CD14-positive monocyte (primary cell): ENCODE results near the gene ARHGAP30. TPM values are rescaled to one million over a fixed set of nuclear protein-coding genes. Genes with fewer than 3 reads are reported as not detected.
A peak's percentile ranks its signal among the peaks of the same experiment; 100 is the strongest.

Experiments used
- DNase-seq, 3 donors: peaks; one replicate each; pipeline ENCODE4 v3.0.0-alpha.2; 2011 to 2022
- H2AFZ ChIP-seq: 2 replicates; pipeline ENCODE4 v1.6.0; 2012; ENCODE audit warnings: mild to moderate bottlenecking, low read depth, low read length, inconsistent platforms; ENCODE audit not compliant: insufficient read depth, poor library complexity, severe bottlenecking
- H3K27ac ChIP-seq, 2 donors: 1 replicate in 1 of 2; 2 replicates in 1 of 2; pipeline ENCODE4 v1.5.1; 2012 to 2013; ENCODE audit warnings: low read length in 2 of 2, control low read depth in 1 of 2, inconsistent platforms in 1 of 2, low read depth in 1 of 2, mild to moderate bottlenecking in 1 of 2
- H3K27me3 ChIP-seq, 2 donors: one replicate each; pipeline versions ENCODE4 v1.6.0 to v1.6.1; 2011 to 2013; ENCODE audit warnings: low read length in 2 of 2; ENCODE audit not compliant: control insufficient read depth in 2 of 2, insufficient read depth in 2 of 2
- H3K36me3 ChIP-seq, 2 donors: replicated peaks in 1 of 2; 1 replicate in 1 of 2; 2 replicates in 1 of 2; pipeline versions ENCODE4 v1.5.1 to v1.6.1; 2012 to 2013; ENCODE audit warnings: low read length in 2 of 2, control low read depth in 1 of 2, inconsistent platforms in 1 of 2, mild to moderate bottlenecking in 1 of 2; ENCODE audit not compliant: insufficient read depth in 2 of 2, control insufficient read depth in 1 of 2
- H3K4me1 ChIP-seq, 2 donors: 1 replicate in 1 of 2; 2 replicates in 1 of 2; pipeline versions ENCODE4 v1.5.1 to v1.6.1; 2012 to 2013; ENCODE audit warnings: low read length in 2 of 2, control low read depth in 1 of 2, inconsistent platforms in 1 of 2, mild to moderate bottlenecking in 1 of 2, moderate library complexity in 1 of 2; ENCODE audit not compliant: insufficient read depth in 2 of 2, control insufficient read depth in 1 of 2
- H3K4me2 ChIP-seq: replicated peaks from 2 replicates; pipeline ENCODE3; 2012; ENCODE audit warnings: low read length, moderate library complexity, mild to moderate bottlenecking; ENCODE audit not compliant: poor library complexity, severe bottlenecking; ENCODE audit errors: extremely low read depth
- H3K4me3 ChIP-seq, 3 experiments: fragments of 200-600 bp in 1 of 3; sonication (generic) in 1 of 3; replicated peaks in 1 of 3; 1 replicate in 2 of 3; 2 replicates in 1 of 3; pipeline ENCODE4 v1.5.1; 2011 to 2013; ENCODE audit warnings: low read length in 3 of 3, mild to moderate bottlenecking in 3 of 3, control low read depth in 2 of 3, low read depth in 2 of 3, inconsistent platforms in 1 of 3, moderate library complexity in 1 of 3
- H3K79me2 ChIP-seq: 2 replicates; pipeline ENCODE4 v1.6.0; 2012; ENCODE audit warnings: mild to moderate bottlenecking, control low read depth, inconsistent platforms, low read length, moderate library complexity; ENCODE audit not compliant: insufficient read depth
- H3K9ac ChIP-seq: 2 replicates; pipeline ENCODE4 v1.6.0; 2017; ENCODE audit warnings: low read length, mild to moderate bottlenecking; ENCODE audit not compliant: insufficient read depth, poor library complexity, severe bottlenecking
- H3K9me3 ChIP-seq, 2 donors: replicated peaks in 1 of 2; 1 replicate in 1 of 2; 2 replicates in 1 of 2; pipeline versions ENCODE4 v1.5.1 to v1.6.1; 2012 to 2013; ENCODE audit warnings: low read length in 2 of 2, control low read depth in 1 of 2; ENCODE audit not compliant: control insufficient read depth in 1 of 2, insufficient read depth in 1 of 2
- H4K20me1 ChIP-seq: 2 replicates; pipeline ENCODE4 v1.6.0; 2012; ENCODE audit warnings: mild to moderate bottlenecking, low read length, control low read depth, moderate library complexity; ENCODE audit not compliant: insufficient read depth
- H3K27ac Mint-ChIP-seq, 7 donors: one replicate each; pipeline ENCODE4 v1.8.0; 2020; ENCODE audit warnings: mild to moderate bottlenecking in 7 of 7, mixed read lengths in 7 of 7, moderate library complexity in 6 of 7, inconsistent platforms in 2 of 7
- H3K27me3 Mint-ChIP-seq, 3 donors: one replicate each; pipeline ENCODE4 v1.8.0; 2021 to 2022; ENCODE audit warnings: low read depth in 3 of 3, mild to moderate bottlenecking in 3 of 3, mixed read lengths in 3 of 3, moderate library complexity in 3 of 3, inconsistent platforms in 1 of 3
- H3K36me3 Mint-ChIP-seq, 2 donors: one replicate each; pipeline ENCODE4 v1.8.0; 2020; ENCODE audit warnings: mixed read lengths in 2 of 2, inconsistent platforms in 1 of 2, mild to moderate bottlenecking in 1 of 2
- H3K4me1 Mint-ChIP-seq: one replicate; pipeline ENCODE4 v1.8.0; 2020; ENCODE audit warnings: mild to moderate bottlenecking, mixed read lengths
- H3K4me3 Mint-ChIP-seq, 2 donors: one replicate each; pipeline ENCODE4 v1.8.0; 2020; ENCODE audit warnings: mild to moderate bottlenecking in 2 of 2, mixed read lengths in 2 of 2, moderate library complexity in 1 of 2
- H3K9me3 Mint-ChIP-seq, 7 donors: one replicate each; pipeline ENCODE4 v1.8.0; 2020 to 2022; ENCODE audit warnings: mixed read lengths in 7 of 7, mild to moderate bottlenecking in 6 of 7, moderate library complexity in 6 of 7, inconsistent platforms in 2 of 7
- CTCF ChIP-seq: fragments of 200-600 bp; IDR thresholded peaks from one replicate; pipeline ENCODE4 v1.8.0; 2022; ENCODE audit warnings: antibody characterized with exemption, mild to moderate bottlenecking
- WGBS: methylation state at CpG from one replicate; pipeline ENCODE4 v1.1.5; 2013; ENCODE audit warnings: missing lambda C conversion rate; ENCODE audit not compliant: insufficient coverage; 5-methylcytosine and 5-hydroxymethylcytosine counted together
- intact Hi-C, 2 donors: fragments of 100-400 bp; cut with micrococcal nuclease; formaldehyde crosslinking; loops; one replicate each; pipeline versions ENCODE4 v1.15.0 to v1.15.1; 2023
- polyA plus RNA-seq, 3 donors: library from polyadenylated mRNA; depleted of rRNA in 1 of 3; unstranded in 2 of 3; stranded (reverse) in 1 of 3; fragments of 300-500 nt in 2 of 3; fragments of >200 nt in 1 of 3; fragmentation: Illumina TruSeq in 2 of 3; gene quantifications; 1 replicate in 2 of 3; 2 replicates in 1 of 3; pipeline ENCODE4 v1.2.3, GENCODE V29; 2012 to 2021

Gene ARHGAP30
- polyA plus RNA-seq, 3 donors: 101 to 140 (median 129) TPM

DNA sequence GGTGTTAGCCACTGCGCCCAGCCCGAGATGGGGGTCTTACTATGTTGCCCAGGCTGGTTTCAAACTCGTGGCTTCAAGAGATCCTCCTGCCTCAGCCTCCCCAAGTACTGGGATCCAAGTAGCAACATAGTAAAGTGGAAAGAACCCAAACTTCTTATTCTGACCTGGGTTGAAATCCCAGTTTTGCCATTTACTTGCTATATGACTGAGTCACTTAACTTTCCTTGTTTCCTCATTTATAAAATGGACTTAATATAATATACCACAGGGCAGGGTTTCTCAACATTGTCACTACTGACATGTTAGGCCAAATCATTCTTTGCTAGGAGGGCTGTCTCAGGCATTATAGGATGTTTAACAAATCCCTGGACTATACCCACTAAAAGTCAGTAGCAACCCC lies 41.4 kb upstream of the ARHGAP30 start:
- peak in 2 of 3 donors; percentile 44 to 54 for DNase-seq
- Histone ChIP-seq H3K36me3 (peaks cover 0 to 21% of the 10 kb centered on the region in 2 donors), H2AFZ (no peak overlapping the region), H3K79me2 (peaks cover 100% of the 10 kb centered on the region), H3K27me3 (no peaks in the 10 kb centered on the region), H3K4me2 (peak overlapping the region; percentile 37), H3K4me3 (peak overlapping the region in 1 of 3 experiments; percentile 30), H3K9ac (no peak overlapping the region), H3K27ac (peak overlapping the region in 1 of 2 donors; percentile 70), H3K4me1 (peaks cover 30 to 49% of the 10 kb centered on the region in 2 donors), H4K20me1 (peaks cover 96% of the 10 kb centered on the region), H3K9me3 (no peaks in the 10 kb centered on the region)
- TF ChIP-seq CTCF: no peak
- H3K4me1 Mint-ChIP-seq: peaks cover 50% of the 10 kb centered on the region
- peaks cover 16 to 38% of the 10 kb centered on the region in 2 donors for H3K36me3 Mint-ChIP-seq
- peak overlapping the region in 1 of 2 donors; percentile 59 for H3K4me3 Mint-ChIP-seq
- no peaks in the 10 kb centered on the region for H3K9me3 Mint-ChIP-seq
- no CpG with 5 or more reads among the region's 3 CpGs for WGBS
- H3K27me3 Mint-ChIP-seq: no peaks in the 10 kb centered on the region
- peak overlapping the region; percentile 75 to 89 (median 82) for H3K27ac Mint-ChIP-seq
- intact Hi-C loops: no loop called here

DNA sequence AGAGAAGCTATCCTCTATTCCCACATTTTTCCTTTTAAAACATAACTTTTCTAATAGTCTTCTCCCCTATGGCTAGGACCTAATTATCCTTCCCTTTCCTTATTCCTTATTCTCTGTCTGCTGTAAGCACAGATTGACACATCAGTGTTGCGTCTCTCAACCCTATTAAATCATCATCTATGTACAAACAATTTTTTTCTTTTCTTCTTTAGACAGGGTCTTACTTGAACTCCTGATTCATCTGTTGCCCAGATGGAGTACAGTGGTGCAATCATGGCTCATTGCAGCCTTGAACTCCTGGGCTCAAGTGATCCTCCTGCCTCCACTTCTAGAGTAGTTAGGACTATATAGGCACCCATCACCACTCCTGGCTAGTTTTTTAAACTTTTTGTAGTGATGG lies 36.7 kb upstream of the ARHGAP30 start:
- Mint-ChIP-seq H3K9me3 (no peaks in the 10 kb centered on the region), H3K4me1 (peaks cover 15% of the 10 kb centered on the region), H3K4me3 (no peak overlapping the region), H3K27me3 (no peaks in the 10 kb centered on the region), H3K36me3 (peaks cover 36 to 55% of the 10 kb centered on the region in 2 donors), H3K27ac (no peak overlapping the region)
- Histone ChIP-seq H3K9ac (no peak overlapping the region), H4K20me1 (peaks cover 93% of the 10 kb centered on the region), H3K9me3 (no peaks in the 10 kb centered on the region), H3K27me3 (no peaks in the 10 kb centered on the region), H3K4me2 (no peak overlapping the region), H2AFZ (no peak overlapping the region), H3K4me3 (no peak overlapping the region), H3K4me1 (peaks cover 6 to 7% of the 10 kb centered on the region in 2 donors), H3K27ac (no peak overlapping the region), H3K36me3 (peaks cover 13 to 53% of the 10 kb centered on the region in 2 donors), H3K79me2 (peaks cover 93% of the 10 kb centered on the region)
- 75% methylated on average over 1 of the region's 1 CpG for WGBS
- no peak for DNase-seq
- TF ChIP-seq CTCF: no peak
- intact Hi-C loops: no loop called here
